Femur (tissue), 1 donor: Measurements from ENCODE around the gene DCAF6.

Experiments used
- DNase-seq: peaks from one replicate; pipeline ENCODE4 v3.0.0-alpha.2; 2017

The DCAF6 gene

DNA sequence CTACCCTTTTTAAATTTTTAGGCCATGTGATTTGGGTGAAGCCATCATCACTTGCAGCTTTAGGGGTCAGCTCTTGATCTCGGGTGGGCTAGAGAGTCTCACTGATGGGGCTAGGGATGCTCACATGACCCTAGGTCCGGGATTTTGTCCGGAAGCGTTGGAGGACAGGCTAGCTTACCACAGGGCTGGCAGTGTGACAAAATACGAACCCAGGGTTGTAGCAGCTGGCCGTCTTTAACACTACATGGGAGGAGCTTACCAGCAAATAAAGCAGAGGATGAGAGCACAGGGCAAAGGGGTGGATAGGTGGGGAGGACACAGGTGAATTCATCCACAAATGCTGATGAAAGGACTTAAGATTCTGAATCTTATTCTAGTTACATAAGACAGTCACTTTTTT lies 178.4 kb downstream of the DCAF6 start:
- no peak for DNase-seq

DNA sequence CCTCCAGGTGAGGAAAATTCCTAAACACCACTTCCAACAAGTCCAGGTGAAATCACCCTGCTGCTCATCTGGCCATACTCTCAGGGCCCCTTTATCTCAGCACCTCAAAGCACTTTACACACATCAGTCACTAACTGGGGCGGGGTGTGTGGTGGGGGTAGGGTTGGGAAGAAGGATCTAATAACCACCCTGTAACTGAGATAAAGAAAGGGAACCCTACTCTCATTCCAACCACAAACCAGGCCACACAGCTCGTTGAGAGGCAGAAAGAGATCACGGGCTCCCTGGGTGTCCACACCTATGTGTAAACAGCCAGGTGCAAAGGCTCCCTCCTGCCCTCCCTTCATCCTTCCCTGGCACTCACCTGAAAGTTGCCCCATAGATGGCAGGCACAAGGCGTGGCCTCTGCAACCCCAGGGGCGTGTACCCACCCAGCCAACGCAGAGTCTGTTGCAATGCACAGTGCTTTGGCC lies 179.9 kb downstream of the DCAF6 start:
- no peak for DNase-seq

DNA sequence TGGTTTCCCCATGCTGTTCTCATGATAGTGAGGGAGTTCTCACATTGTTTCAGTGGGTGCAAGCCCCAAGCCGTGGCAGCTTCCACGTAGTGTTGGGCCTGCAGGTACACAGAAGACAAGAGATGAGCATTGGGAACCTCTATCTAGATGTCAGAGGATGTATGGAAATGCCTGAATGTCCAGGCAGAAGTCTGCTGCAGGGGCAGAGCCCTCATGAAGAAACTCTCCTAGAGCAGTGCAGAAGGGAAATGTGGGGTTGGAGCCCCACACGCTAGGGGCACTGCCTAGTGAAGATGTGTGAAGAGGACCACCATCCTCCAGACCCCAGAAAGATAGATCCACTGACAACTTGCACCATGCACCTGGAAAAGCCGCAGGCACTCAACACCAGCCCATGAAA lies 183.3 kb downstream of the DCAF6 start:
- DNase-seq = no peak

DNA sequence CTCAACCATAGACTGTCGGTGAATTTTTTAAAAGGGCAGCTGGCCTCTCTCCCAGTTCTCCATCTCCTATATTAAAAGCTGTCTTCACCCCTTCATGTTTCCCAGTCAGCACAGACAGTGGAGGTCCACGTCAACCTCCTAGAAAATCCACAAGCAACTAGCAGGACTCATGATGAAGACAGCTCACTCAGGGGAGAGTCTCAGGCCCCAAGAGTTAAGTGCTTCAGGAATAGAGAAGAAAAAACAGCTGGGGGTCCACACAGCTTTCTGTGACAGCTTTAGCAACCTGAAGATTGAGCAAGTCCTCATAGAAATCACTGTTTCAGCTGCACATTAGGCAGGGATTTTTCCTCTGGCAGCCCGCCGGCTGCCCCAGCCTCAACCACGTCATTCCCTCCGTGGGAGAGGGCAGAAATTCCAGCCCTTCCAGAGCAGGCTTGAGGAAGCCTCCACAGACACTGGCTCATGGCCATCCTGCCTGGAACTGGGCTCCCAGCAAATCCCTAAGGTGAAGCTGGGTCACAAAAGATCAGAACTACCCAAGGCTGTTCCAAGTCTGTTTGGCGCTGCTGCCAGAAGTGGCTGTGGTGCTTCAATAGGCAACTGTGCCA lies 185.0 kb downstream of the DCAF6 start:
- peak; percentile 83 for DNase-seq

DNA sequence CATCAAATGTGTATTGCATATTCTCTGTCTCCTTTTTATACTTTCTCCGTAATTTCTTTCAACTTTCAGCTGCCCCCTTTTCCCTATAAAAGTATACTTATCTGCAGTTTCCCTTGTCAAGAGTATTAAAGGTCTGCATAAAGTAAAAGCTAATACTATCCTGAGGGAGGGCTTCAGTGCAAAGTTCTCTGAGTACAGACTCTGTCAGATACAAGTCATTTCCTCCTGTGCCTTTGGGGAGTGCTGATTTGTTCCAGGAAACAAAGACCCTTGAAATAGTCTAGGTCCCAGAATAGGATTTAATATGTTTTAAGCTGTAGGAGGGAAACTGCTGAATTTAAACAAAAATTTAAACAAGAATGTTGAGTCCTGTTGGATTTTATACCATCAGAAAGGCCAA lies 188.6 kb downstream of the DCAF6 start:
- no peak for DNase-seq
